ENCODE data around the gene MARCHF4.

DNA sequence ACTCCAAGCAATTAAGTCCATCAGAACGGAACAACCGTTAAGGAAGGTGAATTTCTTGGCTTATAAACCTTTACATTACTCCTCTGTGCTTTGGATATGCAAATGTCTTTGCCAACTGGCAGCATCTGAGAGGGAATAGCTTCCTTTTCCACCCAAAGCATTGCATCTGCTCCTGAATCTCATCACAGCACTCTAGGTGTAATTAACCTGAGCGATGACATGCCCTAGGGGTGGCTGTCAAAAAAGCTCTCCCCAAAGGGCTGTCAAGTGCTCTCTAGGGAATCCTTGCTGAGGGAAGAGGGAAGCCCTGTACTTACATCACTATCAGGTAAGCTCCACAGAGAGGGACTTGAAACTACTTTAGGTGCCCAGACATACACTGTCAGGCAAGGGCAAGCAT, 34.5 kb upstream of the MARCHF4 start:
- TF ChIP-seq, protein P1, sequence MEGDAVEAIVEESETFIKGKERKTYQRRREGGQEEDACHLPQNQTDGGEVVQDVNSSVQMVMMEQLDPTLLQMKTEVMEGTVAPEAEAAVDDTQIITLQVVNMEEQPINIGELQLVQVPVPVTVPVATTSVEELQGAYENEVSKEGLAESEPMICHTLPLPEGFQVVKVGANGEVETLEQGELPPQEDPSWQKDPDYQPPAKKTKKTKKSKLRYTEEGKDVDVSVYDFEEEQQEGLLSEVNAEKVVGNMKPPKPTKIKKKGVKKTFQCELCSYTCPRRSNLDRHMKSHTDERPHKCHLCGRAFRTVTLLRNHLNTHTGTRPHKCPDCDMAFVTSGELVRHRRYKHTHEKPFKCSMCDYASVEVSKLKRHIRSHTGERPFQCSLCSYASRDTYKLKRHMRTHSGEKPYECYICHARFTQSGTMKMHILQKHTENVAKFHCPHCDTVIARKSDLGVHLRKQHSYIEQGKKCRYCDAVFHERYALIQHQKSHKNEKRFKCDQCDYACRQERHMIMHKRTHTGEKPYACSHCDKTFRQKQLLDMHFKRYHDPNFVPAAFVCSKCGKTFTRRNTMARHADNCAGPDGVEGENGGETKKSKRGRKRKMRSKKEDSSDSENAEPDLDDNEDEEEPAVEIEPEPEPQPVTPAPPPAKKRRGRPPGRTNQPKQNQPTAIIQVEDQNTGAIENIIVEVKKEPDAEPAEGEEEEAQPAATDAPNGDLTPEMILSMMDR (IDR thresholded peaks at IDR 0.05) = no peak
- TF ChIP-seq POLR2AphosphoS5 (IDR thresholded peaks at IDR 0.05) (no peak), POLR2A (IDR thresholded peaks at IDR 0.05) (no peak), EP300 (IDR thresholded peaks at IDR 0.05; ENCODE audit: low read depth) (no peak)
